K562 (cell line): Measurements from ENCODE around the gene DEFB113. TPM values are rescaled to one million over a fixed set of nuclear protein-coding genes. Genes with fewer than 3 reads are reported as not detected.

Experiments used
- AFF4 ChIP-seq: sonication (generic); formaldehyde crosslinking; IDR thresholded peaks from 2 replicates; pipeline ENCODE4 v1.8.0; 2023; ENCODE audit warnings: mild to moderate bottlenecking, missing genetic modification reagents
- FOXO4 ChIP-seq: fragments of 450-650 bp; formaldehyde crosslinking; IDR thresholded peaks from 2 replicates; pipeline ENCODE4 v1.4.0; 2020; ENCODE audit warnings: mild to moderate bottlenecking, moderate library complexity
- HDAC1 ChIP-seq, 2 experiments: fragments of 450-650 bp; IDR thresholded peaks; 2 replicates each; pipeline ENCODE4 v1.6.1; 2016 to 2017; ENCODE audit warnings: inconsistent platforms in 1 of 2, mild to moderate bottlenecking in 1 of 2, moderate library complexity in 1 of 2
- KLF1 ChIP-seq: fragments of 450-650 bp; IDR thresholded peaks from 2 replicates; pipeline ENCODE4 v1.6.1; 2016; ENCODE audit warnings: missing genetic modification characterization, missing compliant biosample characterization
- MNT ChIP-seq, 2 experiments: fragments of 450-650 bp; conservative IDR thresholded peaks; 2 replicates each; pipeline ENCODE4 v1.6.1; 2017; ENCODE audit warnings: mild to moderate bottlenecking in 2 of 2, moderate library complexity in 2 of 2
- ZNF277 ChIP-seq: fragments of 250-450 bp; sonication (Bioruptor Pico); IDR thresholded peaks from 2 replicates; pipeline ENCODE4 v1.8.0; 2022; ENCODE audit warnings: inconsistent platforms, mild to moderate bottlenecking, moderate library complexity, borderline replicate concordance
- polyA plus RNA-seq, 8 experiments: library from polyadenylated mRNA; depleted of rRNA in 4 of 8; stranded (reverse) in 5 of 8; unstranded in 3 of 8; fragments of >200 nt; fragmentation: Nextera tagmentation in 2 of 8; fragmentation: Illumina TruSeq in 1 of 8; extraction: Ambion mirVana in 2 of 8; extraction: Trizol in 1 of 8; gene quantifications; 2 replicates each; pipeline versions ENCODE4 v1.2.1 to v1.2.3, GENCODE V29; 2011 to 2014; ENCODE audit warnings: inconsistent platforms in 1 of 8, missing spikeins in 1 of 8
- total RNA-seq, 7 experiments: library from RNA; depleted of rRNA in 6 of 7; stranded (reverse); fragments of >200 nt in 6 of 7; fragmentation: Illumina TruSeq in 2 of 7; extraction: Trizol in 2 of 7; gene quantifications; 2 replicates each; pipeline versions ENCODE4 v1.2.1 to v1.2.3, GENCODE V29; 2011 to 2021; ENCODE audit warnings: low replicate concordance in 1 of 7

The DEFB113 gene
- total and polyA plus RNA-seq, 9 of the 15 experiments (the other 6 are each of a cell fraction or from before 2014, with no cell fraction given) = not detected

- TF ChIP-seq ZNF277 (CRISPR knock-in tag) (no peak), FOXO4 (no peak), HDAC1 (IDR thresholded peaks at IDR 0.05) (no peak), MNT (conservative IDR thresholded peaks at IDR 0.05) (no peak), AFF4 (CRISPR knock-in tag) (no peak), KLF1 (no peak)
Measured at GRCh38 chr6:49918787-49919186, 50.6 kb downstream of the DEFB113 start (continued).

Other genes starting within 250 kb of the DEFB113 start
- gene CRISP3, start 225.2 kb downstream of the DEFB113 start, total RNA-seq (2014; rRNA removed) = 0.29 and 0.36 TPM in 2 replicates
- gene CRISP3, start 225.2 kb downstream of the DEFB113 start, total RNA-seq (2014; rRNA removed; fragmentation: Illumina TruSeq; extraction: Trizol) = 0.58 and 0.77 TPM in 2 replicates
- 1.8 and 2.0 TPM in 2 replicates for gene CRISP3, start 225.2 kb downstream of the DEFB113 start, total RNA-seq (2015; rRNA removed; fragmentation: Illumina TruSeq; extraction: Trizol)
- gene CRISP3, start 225.2 kb downstream of the DEFB113 start, total RNA-seq (2021) = 0.29 and 0.31 TPM in 2 replicates
- 0.55 and 0.79 TPM in 2 replicates for gene CRISP3, start 225.2 kb downstream of the DEFB113 start, polyA plus RNA-seq (2011; rRNA removed)
- gene CRISP3, start 225.2 kb downstream of the DEFB113 start, polyA plus RNA-seq (2014; fragmentation: Illumina TruSeq; extraction: Trizol) = 0.64 and 0.94 TPM in 2 replicates
- under 1 TPM; 0.39 to 0.73 TPM for gene CRISP3, start 225.2 kb downstream of the DEFB113 start, polyA plus RNA-seq (2014; fragmentation: Nextera tagmentation; extraction: Ambion mirVana)
- 0.21 and 0.23 TPM in 2 replicates for gene CRISP3, start 225.2 kb downstream of the DEFB113 start, polyA plus RNA-seq (2014; rRNA removed)
- gene PGK2, start 182.3 kb downstream of the DEFB113 start, total RNA-seq (2014; rRNA removed) = not detected in 2 replicates
- not detected in 2 replicates for gene PGK2, start 182.3 kb downstream of the DEFB113 start, total RNA-seq (2014; rRNA removed; fragmentation: Illumina TruSeq; extraction: Trizol)
- not detected in 2 replicates for gene PGK2, start 182.3 kb downstream of the DEFB113 start, total RNA-seq (2015; rRNA removed; fragmentation: Illumina TruSeq; extraction: Trizol)
- gene PGK2, start 182.3 kb downstream of the DEFB113 start, total RNA-seq (2021) = not detected in 2 replicates
- gene PGK2, start 182.3 kb downstream of the DEFB113 start, polyA plus RNA-seq (2011; rRNA removed) = not detected in 2 replicates
- gene PGK2, start 182.3 kb downstream of the DEFB113 start, polyA plus RNA-seq (2014; fragmentation: Illumina TruSeq; extraction: Trizol) = not detected in 2 replicates
- gene PGK2, start 182.3 kb downstream of the DEFB113 start, polyA plus RNA-seq (2014; fragmentation: Nextera tagmentation; extraction: Ambion mirVana) = not detected
- not detected in 2 replicates for gene PGK2, start 182.3 kb downstream of the DEFB113 start, polyA plus RNA-seq (2014; rRNA removed)
- not detected in 2 replicates for gene CRISP1, start 103.1 kb downstream of the DEFB113 start, total RNA-seq (2014; rRNA removed)
- gene CRISP1, start 103.1 kb downstream of the DEFB113 start, total RNA-seq (2014; rRNA removed; fragmentation: Illumina TruSeq; extraction: Trizol) = not detected in 2 replicates
- gene CRISP1, start 103.1 kb downstream of the DEFB113 start, total RNA-seq (2015; rRNA removed; fragmentation: Illumina TruSeq; extraction: Trizol) = not detected in 2 replicates
- gene CRISP1, start 103.1 kb downstream of the DEFB113 start, total RNA-seq (2021) = not detected in 2 replicates
- not detected in 2 replicates for gene CRISP1, start 103.1 kb downstream of the DEFB113 start, polyA plus RNA-seq (2011; rRNA removed)
- gene CRISP1, start 103.1 kb downstream of the DEFB113 start, polyA plus RNA-seq (2014; fragmentation: Illumina TruSeq; extraction: Trizol) = not detected in 2 replicates
- gene CRISP1, start 103.1 kb downstream of the DEFB113 start, polyA plus RNA-seq (2014; fragmentation: Nextera tagmentation; extraction: Ambion mirVana) = not detected
- gene CRISP1, start 103.1 kb downstream of the DEFB113 start, polyA plus RNA-seq (2014; rRNA removed) = not detected in 2 replicates
- not detected in 2 replicates for gene DEFB114, start 5.5 kb downstream of the DEFB113 start, total RNA-seq (2014; rRNA removed)
- gene DEFB114, start 5.5 kb downstream of the DEFB113 start, total RNA-seq (2014; rRNA removed; fragmentation: Illumina TruSeq; extraction: Trizol) = not detected in 2 replicates
- not detected in 2 replicates for gene DEFB114, start 5.5 kb downstream of the DEFB113 start, total RNA-seq (2015; rRNA removed; fragmentation: Illumina TruSeq; extraction: Trizol)
- not detected in 2 replicates for gene DEFB114, start 5.5 kb downstream of the DEFB113 start, total RNA-seq (2021)
- not detected in 2 replicates for gene DEFB114, start 5.5 kb downstream of the DEFB113 start, polyA plus RNA-seq (2011; rRNA removed)
- not detected in 2 replicates for gene DEFB114, start 5.5 kb downstream of the DEFB113 start, polyA plus RNA-seq (2014; fragmentation: Illumina TruSeq; extraction: Trizol)
- gene DEFB114, start 5.5 kb downstream of the DEFB113 start, polyA plus RNA-seq (2014; fragmentation: Nextera tagmentation; extraction: Ambion mirVana) = not detected
- gene DEFB114, start 5.5 kb downstream of the DEFB113 start, polyA plus RNA-seq (2014; rRNA removed) = not detected in 2 replicates
- gene DEFB110, start 52.4 kb upstream of the DEFB113 start, total RNA-seq (2014; rRNA removed) = not detected in 2 replicates
- gene DEFB110, start 52.4 kb upstream of the DEFB113 start, total RNA-seq (2014; rRNA removed; fragmentation: Illumina TruSeq; extraction: Trizol) = not detected in 2 replicates
- gene DEFB110, start 52.4 kb upstream of the DEFB113 start, total RNA-seq (2015; rRNA removed; fragmentation: Illumina TruSeq; extraction: Trizol) = not detected in 2 replicates
- gene DEFB110, start 52.4 kb upstream of the DEFB113 start, total RNA-seq (2021) = not detected in 2 replicates
- gene DEFB110, start 52.4 kb upstream of the DEFB113 start, polyA plus RNA-seq (2011; rRNA removed) = not detected in 2 replicates
- gene DEFB110, start 52.4 kb upstream of the DEFB113 start, polyA plus RNA-seq (2014; fragmentation: Illumina TruSeq; extraction: Trizol) = not detected in 2 replicates
- not detected for gene DEFB110, start 52.4 kb upstream of the DEFB113 start, polyA plus RNA-seq (2014; fragmentation: Nextera tagmentation; extraction: Ambion mirVana)
- gene DEFB110, start 52.4 kb upstream of the DEFB113 start, polyA plus RNA-seq (2014; rRNA removed) = not detected in 2 replicates
- not detected in 2 replicates for gene DEFB112, start 80.3 kb upstream of the DEFB113 start, total RNA-seq (2014; rRNA removed)
- gene DEFB112, start 80.3 kb upstream of the DEFB113 start, total RNA-seq (2014; rRNA removed; fragmentation: Illumina TruSeq; extraction: Trizol) = not detected in 2 replicates
- gene DEFB112, start 80.3 kb upstream of the DEFB113 start, total RNA-seq (2015; rRNA removed; fragmentation: Illumina TruSeq; extraction: Trizol) = not detected in 2 replicates
- gene DEFB112, start 80.3 kb upstream of the DEFB113 start, total RNA-seq (2021) = not detected in 2 replicates
- gene DEFB112, start 80.3 kb upstream of the DEFB113 start, polyA plus RNA-seq (2011; rRNA removed) = not detected in 2 replicates
- gene DEFB112, start 80.3 kb upstream of the DEFB113 start, polyA plus RNA-seq (2014; fragmentation: Illumina TruSeq; extraction: Trizol) = not detected in 2 replicates
- not detected for gene DEFB112, start 80.3 kb upstream of the DEFB113 start, polyA plus RNA-seq (2014; fragmentation: Nextera tagmentation; extraction: Ambion mirVana)
- gene DEFB112, start 80.3 kb upstream of the DEFB113 start, polyA plus RNA-seq (2014; rRNA removed) = not detected in 2 replicates